DOHH2 (cell line): ENCODE measurements around the gene PGBD5.

Source experiments
- H3F3A ChIP-seq: fragments of 200-600 bp; sonication (generic), shearing (Covaris generic); 2 replicates; pipeline ENCODE4 v1.6.0; 2016; ENCODE audit warnings: antibody characterized with exemption, mild to moderate bottlenecking; ENCODE audit not compliant: control insufficient read depth, insufficient read depth
- H3K27ac ChIP-seq: fragments of 200-600 bp; sonication (generic); 2 replicates; pipeline ENCODE4 v1.5.1; 2014; ENCODE audit warnings: low read depth, mild to moderate bottlenecking, low read length, moderate library complexity
- H3K27me3 ChIP-seq: fragments of 200-600 bp; sonication (generic); 2 replicates; pipeline ENCODE4 v1.6.1; 2014; ENCODE audit warnings: mild to moderate bottlenecking, low read length, mixed read lengths; ENCODE audit not compliant: control insufficient read depth
- H3K36me3 ChIP-seq: fragments of 200-600 bp; sonication (generic); 2 replicates; pipeline ENCODE4 v1.6.1; 2014; ENCODE audit warnings: mild to moderate bottlenecking, low read length, moderate library complexity, mixed read lengths; ENCODE audit not compliant: control insufficient read depth
- H3K4me1 ChIP-seq: fragments of 200-600 bp; sonication (generic); 2 replicates; pipeline ENCODE4 v1.6.1; 2014; ENCODE audit warnings: mild to moderate bottlenecking, low read length, mixed read lengths; ENCODE audit not compliant: control insufficient read depth
- H3K4me2 ChIP-seq: fragments of 200-600 bp; sonication (generic); 2 replicates; pipeline ENCODE4 v1.6.0; 2014; ENCODE audit warnings: mild to moderate bottlenecking, low read length, moderate library complexity
- H3K4me3 ChIP-seq: fragments of 200-600 bp; sonication (generic); 2 replicates; pipeline ENCODE4 v1.5.1; 2014; ENCODE audit warnings: mild to moderate bottlenecking, low read length, mixed read lengths
- H3K79me2 ChIP-seq: fragments of 200-600 bp; sonication (generic); 2 replicates; pipeline ENCODE4 v1.6.1; 2014; ENCODE audit warnings: mild to moderate bottlenecking, low read length, mixed read lengths; ENCODE audit not compliant: control insufficient read depth
- H3K9me2 ChIP-seq: fragments of 200-600 bp; sonication (generic); replicated peaks from 2 replicates; pipeline ENCODE4 v1.6.1; 2014; ENCODE audit warnings: mild to moderate bottlenecking, low read length, mixed read lengths; ENCODE audit not compliant: control insufficient read depth
- H3K9me3 ChIP-seq: fragments of 200-600 bp; sonication (generic); 2 replicates; pipeline ENCODE4 v1.6.1; 2014; ENCODE audit warnings: antibody characterized with exemption, low read length, mixed read lengths; ENCODE audit not compliant: control insufficient read depth, insufficient read depth
- H4K20me1 ChIP-seq: fragments of 200-600 bp; sonication (generic); 2 replicates; pipeline ENCODE4 v1.6.0; 2014; ENCODE audit warnings: low read depth, mild to moderate bottlenecking, antibody characterized with exemption, low read length, moderate library complexity; ENCODE audit not compliant: control insufficient read depth, insufficient read depth
- CTCF ChIP-seq: fragments of 200-600 bp; sonication (generic); IDR thresholded peaks from one replicate; pipeline ENCODE4 v1.5.1; 2014; ENCODE audit warnings: antibody characterized with exemption, mild to moderate bottlenecking, low read depth, low read length; ENCODE audit not compliant: poor library complexity, severe bottlenecking
- EZH2phosphoT487 ChIP-seq: fragments of 200-600 bp; sonication (generic); IDR thresholded peaks from 2 replicates; pipeline ENCODE4 v1.6.1; 2017; ENCODE audit warnings: borderline replicate concordance, mild to moderate bottlenecking, antibody characterized with exemption, low read length, moderate library complexity, mixed read lengths

Gene PGBD5

GRCh38 chr1:230327892-230328284 lies 98.2 kb downstream of the PGBD5 start:
- Histone ChIP-seq H3K27me3 (no peaks in the 10 kb centered on the region), H3K27ac (no peak overlapping the region), H3K36me3 (no peaks in the 10 kb centered on the region), H3F3A (no peaks in the 10 kb centered on the region), H3K4me2 (no peak overlapping the region), H3K4me1 (no peaks in the 10 kb centered on the region), H3K79me2 (no peaks in the 10 kb centered on the region), H4K20me1 (no peaks in the 10 kb centered on the region), H3K9me3 (no peaks in the 10 kb centered on the region), H3K4me3 (no peak overlapping the region), H3K9me2 (no peaks in the 10 kb centered on the region)
- TF ChIP-seq CTCF (no peak), EZH2phosphoT487 (no peak)

GRCh38 chr1:230326971-230327891 lies 98.9 kb downstream of the PGBD5 start:
- Histone ChIP-seq H3K27me3 (no peaks in the 10 kb centered on the region), H3F3A (no peaks in the 10 kb centered on the region), H3K9me3 (no peaks in the 10 kb centered on the region), H3K79me2 (no peaks in the 10 kb centered on the region), H3K27ac (no peak overlapping the region), H3K36me3 (no peaks in the 10 kb centered on the region), H4K20me1 (no peaks in the 10 kb centered on the region), H3K9me2 (no peaks in the 10 kb centered on the region), H3K4me1 (no peaks in the 10 kb centered on the region), H3K4me2 (no peak overlapping the region), H3K4me3 (no peak overlapping the region)
- TF ChIP-seq CTCF (no peak), EZH2phosphoT487 (no peak)

GRCh38 chr1:230323686-230324085 lies 102.4 kb downstream of the PGBD5 start:
- H3K9me3 ChIP-seq, result no peaks in the 10 kb centered on the region
- no peaks in the 10 kb centered on the region for H3F3A ChIP-seq
- no peak overlapping the region for H3K4me2 ChIP-seq
- TF ChIP-seq CTCF (no peak), EZH2phosphoT487 (no peak)
- no peaks in the 10 kb centered on the region for H3K36me3 ChIP-seq
- no peak overlapping the region for H3K4me3 ChIP-seq
- no peak overlapping the region for H3K27ac ChIP-seq
- no peaks in the 10 kb centered on the region for H3K9me2 ChIP-seq
- no peaks in the 10 kb centered on the region for H3K79me2 ChIP-seq
- H3K27me3 ChIP-seq, result no peaks in the 10 kb centered on the region
- H4K20me1 ChIP-seq, result no peaks in the 10 kb centered on the region
- H3K4me1 ChIP-seq, result no peaks in the 10 kb centered on the region
